ENCODE data around the gene C1orf141. TPM values are rescaled to one million over a fixed set of nuclear protein-coding genes. Genes with fewer than 3 reads are reported as not detected.

Gene C1orf141
- total and polyA plus RNA-seq, 9 of the 15 experiments (the other 6 are each of a cell fraction or from before 2014, with no cell fraction given): not detected

DNA sequence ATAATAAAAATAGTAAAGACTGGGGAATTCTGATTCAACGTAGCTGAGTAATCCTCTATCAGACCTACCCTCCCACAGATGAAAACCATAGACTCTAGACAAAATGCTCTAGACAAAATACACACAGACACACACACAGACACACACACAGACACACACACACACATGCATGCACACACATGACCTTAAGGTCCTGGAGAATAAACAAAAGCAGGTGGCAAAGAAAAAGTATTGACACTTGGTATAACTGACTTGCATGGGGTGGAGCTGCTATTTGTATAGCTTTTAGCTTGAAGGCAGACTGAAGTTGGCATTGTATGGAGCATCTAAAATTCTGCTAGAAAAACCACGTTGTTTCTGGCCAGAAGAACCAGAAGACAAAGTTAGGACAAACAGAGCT is 29.3 kb downstream of the C1orf141 start:
- ChIA-PET CTCF (ENCODE audit: low intra/inter-chr PET ratio) (no interaction called here), POLR2A (interaction anchor here (0.6 to 1.0 kb wide), 3 partner anchors 10 to 21 kb away, joined by 3 to 4 read pairs (median 3); no protein-coding TSS in a partner anchor)
- no peak for ATAC-seq
- TF ChIP-seq ATF7 (IDR thresholded peaks at IDR 0.05) (no peak), ZZZ3 (IDR thresholded peaks at IDR 0.05) (no peak), TAF9B (IDR thresholded peaks at IDR 0.05; ENCODE audit: partially characterized antibody) (no peak), IFI16 (CRISPR knock-in tag; IDR thresholded peaks at IDR 0.05) (no peak), CBX8 (IDR thresholded peaks at IDR 0.05; ENCODE audit: borderline replicate concordance, extremely low read depth, low read depth, low read length, poor library complexity, severe bottlenecking) (no peak)
- TF ChIP-seq, protein P1, sequence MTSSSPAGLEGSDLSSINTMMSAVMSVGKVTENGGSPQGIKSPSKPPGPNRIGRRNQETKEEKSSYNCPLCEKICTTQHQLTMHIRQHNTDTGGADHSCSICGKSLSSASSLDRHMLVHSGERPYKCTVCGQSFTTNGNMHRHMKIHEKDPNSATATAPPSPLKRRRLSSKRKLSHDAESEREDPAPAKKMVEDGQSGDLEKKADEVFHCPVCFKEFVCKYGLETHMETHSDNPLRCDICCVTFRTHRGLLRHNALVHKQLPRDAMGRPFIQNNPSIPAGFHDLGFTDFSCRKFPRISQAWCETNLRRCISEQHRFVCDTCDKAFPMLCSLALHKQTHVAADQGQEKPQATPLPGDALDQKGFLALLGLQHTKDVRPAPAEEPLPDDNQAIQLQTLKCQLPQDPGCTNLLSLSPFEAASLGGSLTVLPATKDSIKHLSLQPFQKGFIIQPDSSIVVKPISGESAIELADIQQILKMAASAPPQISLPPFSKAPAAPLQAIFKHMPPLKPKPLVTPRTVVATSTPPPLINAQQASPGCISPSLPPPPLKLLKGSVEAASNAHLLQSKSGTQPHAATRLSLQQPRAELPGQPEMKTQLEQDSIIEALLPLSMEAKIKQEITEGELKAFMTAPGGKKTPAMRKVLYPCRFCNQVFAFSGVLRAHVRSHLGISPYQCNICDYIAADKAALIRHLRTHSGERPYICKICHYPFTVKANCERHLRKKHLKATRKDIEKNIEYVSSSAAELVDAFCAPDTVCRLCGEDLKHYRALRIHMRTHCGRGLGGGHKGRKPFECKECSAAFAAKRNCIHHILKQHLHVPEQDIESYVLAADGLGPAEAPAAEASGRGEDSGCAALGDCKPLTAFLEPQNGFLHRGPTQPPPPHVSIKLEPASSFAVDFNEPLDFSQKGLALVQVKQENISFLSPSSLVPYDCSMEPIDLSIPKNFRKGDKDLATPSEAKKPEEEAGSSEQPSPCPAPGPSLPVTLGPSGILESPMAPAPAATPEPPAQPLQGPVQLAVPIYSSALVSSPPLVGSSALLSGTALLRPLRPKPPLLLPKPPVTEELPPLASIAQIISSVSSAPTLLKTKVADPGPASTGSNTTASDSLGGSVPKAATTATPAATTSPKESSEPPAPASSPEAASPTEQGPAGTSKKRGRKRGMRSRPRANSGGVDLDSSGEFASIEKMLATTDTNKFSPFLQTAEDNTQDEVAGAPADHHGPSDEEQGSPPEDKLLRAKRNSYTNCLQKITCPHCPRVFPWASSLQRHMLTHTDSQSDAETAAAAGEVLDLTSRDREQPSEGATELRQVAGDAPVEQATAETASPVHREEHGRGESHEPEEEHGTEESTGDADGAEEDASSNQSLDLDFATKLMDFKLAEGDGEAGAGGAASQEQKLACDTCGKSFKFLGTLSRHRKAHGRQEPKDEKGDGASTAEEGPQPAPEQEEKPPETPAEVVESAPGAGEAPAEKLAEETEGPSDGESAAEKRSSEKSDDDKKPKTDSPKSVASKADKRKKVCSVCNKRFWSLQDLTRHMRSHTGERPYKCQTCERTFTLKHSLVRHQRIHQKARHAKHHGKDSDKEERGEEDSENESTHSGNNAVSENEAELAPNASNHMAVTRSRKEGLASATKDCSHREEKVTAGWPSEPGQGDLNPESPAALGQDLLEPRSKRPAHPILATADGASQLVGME (CRISPR knock-in tag; IDR thresholded peaks at IDR 0.05): no peak
- TF ChIP-seq, protein P2, sequence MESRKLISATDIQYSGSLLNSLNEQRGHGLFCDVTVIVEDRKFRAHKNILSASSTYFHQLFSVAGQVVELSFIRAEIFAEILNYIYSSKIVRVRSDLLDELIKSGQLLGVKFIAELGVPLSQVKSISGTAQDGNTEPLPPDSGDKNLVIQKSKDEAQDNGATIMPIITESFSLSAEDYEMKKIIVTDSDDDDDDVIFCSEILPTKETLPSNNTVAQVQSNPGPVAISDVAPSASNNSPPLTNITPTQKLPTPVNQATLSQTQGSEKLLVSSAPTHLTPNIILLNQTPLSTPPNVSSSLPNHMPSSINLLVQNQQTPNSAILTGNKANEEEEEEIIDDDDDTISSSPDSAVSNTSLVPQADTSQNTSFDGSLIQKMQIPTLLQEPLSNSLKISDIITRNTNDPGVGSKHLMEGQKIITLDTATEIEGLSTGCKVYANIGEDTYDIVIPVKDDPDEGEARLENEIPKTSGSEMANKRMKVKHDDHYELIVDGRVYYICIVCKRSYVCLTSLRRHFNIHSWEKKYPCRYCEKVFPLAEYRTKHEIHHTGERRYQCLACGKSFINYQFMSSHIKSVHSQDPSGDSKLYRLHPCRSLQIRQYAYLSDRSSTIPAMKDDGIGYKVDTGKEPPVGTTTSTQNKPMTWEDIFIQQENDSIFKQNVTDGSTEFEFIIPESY (CRISPR knock-in tag; IDR thresholded peaks at IDR 0.05): no peak
- TF ChIP-seq, protein P3, sequence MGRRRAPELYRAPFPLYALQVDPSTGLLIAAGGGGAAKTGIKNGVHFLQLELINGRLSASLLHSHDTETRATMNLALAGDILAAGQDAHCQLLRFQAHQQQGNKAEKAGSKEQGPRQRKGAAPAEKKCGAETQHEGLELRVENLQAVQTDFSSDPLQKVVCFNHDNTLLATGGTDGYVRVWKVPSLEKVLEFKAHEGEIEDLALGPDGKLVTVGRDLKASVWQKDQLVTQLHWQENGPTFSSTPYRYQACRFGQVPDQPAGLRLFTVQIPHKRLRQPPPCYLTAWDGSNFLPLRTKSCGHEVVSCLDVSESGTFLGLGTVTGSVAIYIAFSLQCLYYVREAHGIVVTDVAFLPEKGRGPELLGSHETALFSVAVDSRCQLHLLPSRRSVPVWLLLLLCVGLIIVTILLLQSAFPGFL (CRISPR knock-in tag; IDR thresholded peaks at IDR 0.05): no peak
- no peaks in the 10 kb centered on the region for H3K36me3 ChIP-seq (ENCODE audit: control insufficient read depth, insufficient read depth, low read length)
- no peak overlapping the region for H3K4me2 ChIP-seq (ENCODE audit: insufficient read depth, low read length)
- no TSS peak for BruUV-seq (replicated peaks)
- in situ Hi-C loops (cut with MboI): loop anchor here (5.0 kb wide), 1 partner anchor 48 kb away; no protein-coding TSS in a partner anchor
- no peaks in the 10 kb centered on the region for H3K27me3 ChIP-seq (ENCODE audit: control insufficient read depth in 2 of 2, insufficient read depth in 2 of 2, low read length in 2 of 2)
- 3% methylated on average over 2 of the region's 2 CpGs for WGBS (ENCODE audit: insufficient coverage, low coverage, missing lambda C conversion rate)
- no peak for DNase-seq (ENCODE audit: extremely low read depth in 1 of 4, low spot score in 3 of 4)
- peak overlapping the region; percentile 41 for H2AFZ ChIP-seq (ENCODE audit: low read depth, low read length)
- H3K9me1 ChIP-seq (ENCODE audit: control insufficient read depth, insufficient read depth, low read length): no peaks in the 10 kb centered on the region
- FAIRE-seq: no peak
- no peaks in the 10 kb centered on the region for H3K9me3 ChIP-seq (replicated peaks; ENCODE audit: control insufficient read depth, insufficient read depth, low read depth, low read length)
- no peak overlapping the region for H3K4me3 ChIP-seq
- no peak overlapping the region for H3K27ac ChIP-seq (ENCODE audit: extremely low read depth, low read depth, low read length)
- no peaks in the 10 kb centered on the region for H3K79me2 ChIP-seq (ENCODE audit: control insufficient read depth, insufficient read depth, low read length)
- H3K4me1 ChIP-seq (replicated peaks in 1 of 2; ENCODE audit: control insufficient read depth in 2 of 2, insufficient read depth in 2 of 2, low read length in 2 of 2): peaks cover 0 to 9% of the 10 kb centered on the region in 2 experiments; a peak in 2 of 5 replicates
- no peak overlapping the region for H3K9ac ChIP-seq (ENCODE audit: insufficient read depth in 1 of 2, low read depth in 2 of 2, low read length in 2 of 2)
- intact Hi-C loops (cut with micrococcal nuclease): no loop called here
- no peaks in the 10 kb centered on the region for H4K20me1 ChIP-seq (replicated peaks; ENCODE audit: control insufficient read depth, insufficient read depth, low read length)
